AG08396 (cell line): ENCODE data around the gene METTL15.
A peak's percentile ranks its signal among the peaks of the same experiment; 100 is the strongest.
"Not testable (repeated sequence)": the region's sequence is repeated elsewhere in the genome, so short reads cannot be mapped to it uniquely, and the experiment has no call there.

Experiments used
- DNase-seq: peaks from one replicate; pipeline ENCODE4 v3.0.0; 2012; ENCODE audit warnings: low spot score, mixed read lengths

The METTL15 gene

GRCh38 chr11:28209906-28210305, 101.7 kb downstream of the METTL15 start:
- DNase-seq = no peak

- not testable (repeated sequence) for DNase-seq
Measured at GRCh38 chr11:28222063-28222462, 113.9 kb downstream of the METTL15 start.

GRCh38 chr11:28223577-28223976, 115.4 kb downstream of the METTL15 start:
- no peak for DNase-seq

- DNase-seq = no peak
Measured at GRCh38 chr11:28223994-28224393, 115.8 kb downstream of the METTL15 start.

- no peak for DNase-seq
Measured at GRCh38 chr11:28227460-28227859, 119.3 kb downstream of the METTL15 start.

- no peak for DNase-seq
Measured at GRCh38 chr11:28228196-28228895, 120.2 kb downstream of the METTL15 start.

GRCh38 chr11:28231475-28231874, 123.3 kb downstream of the METTL15 start:
- DNase-seq = peak; percentile 5

- no peak for DNase-seq
Measured at GRCh38 chr11:28232649-28233048, 124.5 kb downstream of the METTL15 start.

GRCh38 chr11:28241760-28242159, 133.6 kb downstream of the METTL15 start:
- no peak for DNase-seq

GRCh38 chr11:28242596-28242995, 134.4 kb downstream of the METTL15 start:
- no peak for DNase-seq

- no peak for DNase-seq
Measured at GRCh38 chr11:28243061-28243460, 134.9 kb downstream of the METTL15 start.

- no peak for DNase-seq
Measured at GRCh38 chr11:28243581-28243980, 135.4 kb downstream of the METTL15 start.

GRCh38 chr11:28245131-28245530, 136.9 kb downstream of the METTL15 start:
- no peak for DNase-seq

- no peak for DNase-seq
Measured at GRCh38 chr11:28250192-28250591, 142.0 kb downstream of the METTL15 start.

GRCh38 chr11:28251257-28251656, 143.1 kb downstream of the METTL15 start:
- DNase-seq = no peak

- no peak for DNase-seq
Measured at GRCh38 chr11:28257761-28258160, 149.6 kb downstream of the METTL15 start.

GRCh38 chr11:28259177-28259843, 151.1 kb downstream of the METTL15 start:
- DNase-seq = no peak

GRCh38 chr11:28268925-28269324, 160.7 kb downstream of the METTL15 start:
- no peak for DNase-seq

GRCh38 chr11:28269586-28269985, 161.4 kb downstream of the METTL15 start:
- DNase-seq = no peak

- not testable (repeated sequence) for DNase-seq
Measured at GRCh38 chr11:28272247-28272646, 164.1 kb downstream of the METTL15 start.

GRCh38 chr11:28274216-28274615, 166.0 kb downstream of the METTL15 start:
- DNase-seq = no peak

- DNase-seq = no peak
Measured at GRCh38 chr11:28284196-28284595, 176.0 kb downstream of the METTL15 start.

- DNase-seq = no peak
Measured at GRCh38 chr11:28289444-28289843, 181.3 kb downstream of the METTL15 start.

GRCh38 chr11:28290995-28291394, 182.8 kb downstream of the METTL15 start:
- DNase-seq = not testable (repeated sequence)
